ENCODE measurements around the gene ZNF646.

The ZNF646 gene

DNA sequence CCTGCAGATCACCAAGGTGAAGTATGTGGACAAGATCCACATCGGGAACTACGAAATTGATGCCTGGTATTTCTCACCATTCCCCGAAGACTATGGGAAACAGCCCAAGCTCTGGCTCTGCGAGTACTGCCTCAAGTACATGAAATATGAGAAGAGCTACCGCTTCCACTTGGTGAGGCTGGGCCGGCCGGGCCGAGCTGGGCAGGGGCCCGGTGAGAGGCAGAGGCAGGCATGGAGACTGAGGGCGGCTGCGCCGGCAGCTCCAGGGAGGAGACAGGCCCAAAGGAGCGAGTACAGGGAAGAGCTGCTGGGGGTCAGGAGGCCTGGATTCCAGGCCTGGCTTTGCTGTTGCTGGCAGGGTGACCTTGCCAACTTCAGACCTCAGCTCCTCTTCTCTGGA is 53.0 kb downstream of the ZNF646 start:
- H3K4me3 ChIP-seq (ENCODE audit: low read depth, low read length), result no peak overlapping the region
- no peak for DNase-seq
- H3K36me3 ChIP-seq, result peaks cover 62% of the 10 kb centered on the region
- H3K27ac ChIP-seq, result no peak overlapping the region
- H3K27me3 ChIP-seq (ENCODE audit: insufficient read depth, low read depth, severe bottlenecking), result no peaks in the 10 kb centered on the region
- no peaks in the 10 kb centered on the region for H3K9me3 ChIP-seq (ENCODE audit: severe bottlenecking)
- TF ChIP-seq CTCF (IDR thresholded peaks at IDR 0.05; ENCODE audit: low read depth, low read length), result no peak

- DNase-seq, result no peak
- no peak for TF ChIP-seq CTCF (IDR thresholded peaks at IDR 0.05; ENCODE audit: low read depth, low read length)
- H3K9me3 ChIP-seq (ENCODE audit: severe bottlenecking), result no peaks in the 10 kb centered on the region
- no peak overlapping the region for H3K27ac ChIP-seq
- H3K4me3 ChIP-seq (ENCODE audit: low read depth, low read length), result no peak overlapping the region
- no peaks in the 10 kb centered on the region for H3K27me3 ChIP-seq (ENCODE audit: insufficient read depth, low read depth, severe bottlenecking)
- peaks cover 54% of the 10 kb centered on the region for H3K36me3 ChIP-seq
Observed at GRCh38 chr16:31128711-31129567, 54.7 kb downstream of the ZNF646 start.

- Histone ChIP-seq H3K27ac (no peak overlapping the region), H3K9me3 (ENCODE audit: severe bottlenecking) (no peaks in the 10 kb centered on the region), H3K36me3 (peaks cover 49% of the 10 kb centered on the region), H3K27me3 (ENCODE audit: insufficient read depth, low read depth, severe bottlenecking) (no peaks in the 10 kb centered on the region), H3K4me3 (ENCODE audit: low read depth, low read length) (no peak overlapping the region)
- no peak for DNase-seq
- TF ChIP-seq CTCF (IDR thresholded peaks at IDR 0.05; ENCODE audit: low read depth, low read length), result no peak
Observed at GRCh38 chr16:31129568-31130335, 55.5 kb downstream of the ZNF646 start.

DNA sequence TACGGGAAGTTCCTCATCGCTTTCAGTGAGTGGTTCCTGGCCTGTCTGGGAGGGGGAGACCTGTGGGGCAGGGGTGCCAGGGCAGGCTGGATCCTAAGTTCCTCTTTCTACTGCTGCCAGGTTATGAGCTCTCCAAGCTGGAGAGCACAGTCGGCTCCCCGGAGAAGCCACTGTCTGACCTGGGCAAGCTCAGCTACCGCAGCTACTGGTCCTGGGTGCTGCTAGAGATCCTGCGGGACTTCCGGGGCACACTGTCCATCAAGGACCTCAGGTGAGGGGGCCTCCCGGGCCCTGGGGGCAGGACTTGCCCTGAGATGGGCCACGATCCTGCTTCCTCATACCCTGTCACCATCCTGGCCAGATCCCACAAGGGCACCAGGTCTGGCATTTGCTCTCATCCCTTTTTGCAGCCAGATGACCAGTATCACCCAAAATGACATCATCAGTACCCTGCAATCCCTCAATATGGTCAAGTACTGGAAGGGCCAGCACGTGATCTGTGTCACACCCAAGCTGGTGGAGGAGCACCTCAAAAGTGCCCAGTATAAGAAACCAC is 56.2 kb downstream of the ZNF646 start:
- Histone ChIP-seq H3K27me3 (ENCODE audit: insufficient read depth, low read depth, severe bottlenecking) (no peaks in the 10 kb centered on the region), H3K9me3 (ENCODE audit: severe bottlenecking) (no peaks in the 10 kb centered on the region), H3K27ac (no peak overlapping the region), H3K36me3 (peaks cover 49% of the 10 kb centered on the region), H3K4me3 (ENCODE audit: low read depth, low read length) (no peak overlapping the region)
- TF ChIP-seq CTCF (IDR thresholded peaks at IDR 0.05; ENCODE audit: low read depth, low read length), result no peak
- DNase-seq, result no peak

DNA sequence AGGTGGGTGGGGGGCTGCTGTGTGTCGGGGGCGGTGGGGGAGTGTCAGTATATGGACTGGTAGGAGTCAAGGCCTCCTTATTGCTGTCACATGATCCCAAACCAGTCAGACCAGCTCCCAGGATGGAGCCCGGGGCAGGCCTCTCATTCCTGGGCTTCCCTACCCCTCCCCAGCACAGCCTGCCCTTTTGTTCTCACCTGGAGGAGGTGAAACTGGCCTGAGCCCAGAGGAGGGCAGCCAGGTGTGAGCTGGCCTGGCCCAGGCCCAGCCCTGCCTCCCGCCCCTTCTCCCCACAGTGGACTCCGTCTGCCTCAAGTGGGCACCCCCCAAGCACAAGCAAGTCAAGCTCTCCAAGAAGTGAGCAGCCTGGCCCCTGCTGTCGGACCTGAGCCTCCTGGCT is 56.7 kb downstream of the ZNF646 start:
- no peaks in the 10 kb centered on the region for H3K9me3 ChIP-seq (ENCODE audit: severe bottlenecking)
- H3K4me3 ChIP-seq (ENCODE audit: low read depth, low read length), result no peak overlapping the region
- no peak for DNase-seq
- TF ChIP-seq CTCF (IDR thresholded peaks at IDR 0.05; ENCODE audit: low read depth, low read length), result no peak
- peaks cover 49% of the 10 kb centered on the region for H3K36me3 ChIP-seq
- no peak overlapping the region for H3K27ac ChIP-seq
- H3K27me3 ChIP-seq (ENCODE audit: insufficient read depth, low read depth, severe bottlenecking), result no peaks in the 10 kb centered on the region
